Measurements from ENCODE around the gene EIF3D. TPM values are rescaled to one million over a fixed set of nuclear protein-coding genes. Genes with fewer than 3 reads are reported as not detected.

EIF3D gene
- total RNA-seq = 100 to 1,000 TPM; 205 to 251 (median 215) TPM
- total RNA-seq (2013) = 270 TPM

- H3K27ac Mint-ChIP-seq = peak within 1 kb of the TSS; percentile 95 to 96
- Histone ChIP-seq H3K4me1 (ENCODE audit: control insufficient read depth, insufficient read depth, low read length) (peaks cover 21% of the 10 kb centered on the region), H3K36me3 (ENCODE audit: control insufficient read depth, insufficient read depth, low read length) (peaks cover 21% of the 10 kb centered on the region), H3K9me3 (ENCODE audit: control insufficient read depth, insufficient read depth, low read length) (no peaks in the 10 kb centered on the region), H3K4me3 (ENCODE audit: low read length) (peak within 1 kb of the TSS; percentile 82), H3K27me3 (ENCODE audit: control insufficient read depth, insufficient read depth, low read length) (no peaks in the 10 kb centered on the region), H3K27ac (ENCODE audit: low read length) (peak within 1 kb of the TSS; percentile 100)
- DNase-seq (peak; percentile 99 to 100), ATAC-seq (peak; percentile 90 to 97 (median 91))
- no peaks in the 10 kb centered on the region for H3K9me3 Mint-ChIP-seq
- TF ChIP-seq CTCF (IDR thresholded peaks at IDR 0.05) = no peak
- peak within 1 kb of the TSS; percentile 93 for H3K4me3 Mint-ChIP-seq
- intact Hi-C loops (cut with micrococcal nuclease) = loop anchor here (1.0 to 2.0 kb wide), 3 partner anchors 22 to 248 kb away; partner anchors contain the start of genes FOXRED2 and IFT27
- H3K4me1 Mint-ChIP-seq = peaks cover 22 to 23% of the 10 kb centered on the region in 2 donors
- H3K36me3 Mint-ChIP-seq = peaks cover 14% of the 10 kb centered on the region
- peaks cover 0 to 3% of the 10 kb centered on the region in 2 donors for H3K27me3 Mint-ChIP-seq (ENCODE audit: low read depth in 2 of 2)
- under 1% methylated on average over 82 of the region's 82 CpGs for WGBS (ENCODE audit: insufficient coverage)
These were observed at the start of gene EIF3D for GRCh38 chr22:36528795-36529751. TSS of gene EIF3D (minus strand) at chr22:36529166. CDS start at chr22:36526121, 3,045 bp downstream.

- intact Hi-C loops (cut with micrococcal nuclease) = no loop called here
- Histone ChIP-seq H3K27ac (ENCODE audit: low read length) (no peak overlapping the region), H3K9me3 (ENCODE audit: control insufficient read depth, insufficient read depth, low read length) (no peaks in the 10 kb centered on the region), H3K27me3 (ENCODE audit: control insufficient read depth, insufficient read depth, low read length) (no peaks in the 10 kb centered on the region), H3K4me1 (ENCODE audit: control insufficient read depth, insufficient read depth, low read length) (no peaks in the 10 kb centered on the region), H3K36me3 (ENCODE audit: control insufficient read depth, insufficient read depth, low read length) (no peaks in the 10 kb centered on the region), H3K4me3 (ENCODE audit: low read length) (no peak overlapping the region)
- 85% methylated on average over 7 of the region's 7 CpGs for WGBS (ENCODE audit: insufficient coverage)
- peaks cover 0 to 12% of the 10 kb centered on the region in 2 donors for H3K27me3 Mint-ChIP-seq (ENCODE audit: low read depth in 2 of 2)
- H3K4me3 Mint-ChIP-seq = no peak overlapping the region
- H3K4me1 Mint-ChIP-seq = no peaks in the 10 kb centered on the region
- DNase-seq = no peak
- TF ChIP-seq CTCF (IDR thresholded peaks at IDR 0.05) = no peak
- H3K9me3 Mint-ChIP-seq = no peaks in the 10 kb centered on the region
- no peak for ATAC-seq
- H3K27ac Mint-ChIP-seq = no peak overlapping the region
- H3K36me3 Mint-ChIP-seq = no peaks in the 10 kb centered on the region
These were observed 49.7 kb upstream of the EIF3D start for GRCh38 chr22:36578619-36579018.

GRCh38 chr22:36577019-36577418 is 48.1 kb upstream of the EIF3D start:
- H3K27me3 ChIP-seq (ENCODE audit: control insufficient read depth, insufficient read depth, low read length) = no peaks in the 10 kb centered on the region
- Mint-ChIP-seq H3K27ac (no peak overlapping the region), H3K27me3 (ENCODE audit: low read depth in 2 of 2) (peaks cover 0 to 5% of the 10 kb centered on the region in 2 donors), H3K4me1 (no peaks in the 10 kb centered on the region), H3K36me3 (no peaks in the 10 kb centered on the region), H3K4me3 (no peak overlapping the region), H3K9me3 (no peaks in the 10 kb centered on the region)
- no peaks in the 10 kb centered on the region for H3K36me3 ChIP-seq (ENCODE audit: control insufficient read depth, insufficient read depth, low read length)
- H3K4me1 ChIP-seq (ENCODE audit: control insufficient read depth, insufficient read depth, low read length) = no peaks in the 10 kb centered on the region
- no peak for TF ChIP-seq CTCF (IDR thresholded peaks at IDR 0.05)
- ATAC-seq (no peak), DNase-seq (no peak)
- H3K27ac ChIP-seq (ENCODE audit: low read length) = no peak overlapping the region
- 89% methylated on average over 13 of the region's 13 CpGs for WGBS (ENCODE audit: insufficient coverage)
- no peak overlapping the region for H3K4me3 ChIP-seq (ENCODE audit: low read length)
- intact Hi-C loops (cut with micrococcal nuclease) = no loop called here
- H3K9me3 ChIP-seq (ENCODE audit: control insufficient read depth, insufficient read depth, low read length) = no peaks in the 10 kb centered on the region
